GM18907 (cell line): Measurements from ENCODE around the gene MIDN.

Source experiments
- ATAC-seq: cut with Tn5 transposase; IDR thresholded peaks from one replicate; pipeline ENCODE4 v1.9.1; 2021; ENCODE audit warnings: mild to moderate bottlenecking, moderate library complexity; ENCODE audit not compliant: unreplicated experiment

MIDN gene

GRCh38 chr19:1257475-1258162 lies 9.2 kb downstream of the MIDN start:
- ATAC-seq: no peak

GRCh38 chr19:1258163-1258492 lies 9.7 kb downstream of the MIDN start:
- ATAC-seq: no peak

DNA sequence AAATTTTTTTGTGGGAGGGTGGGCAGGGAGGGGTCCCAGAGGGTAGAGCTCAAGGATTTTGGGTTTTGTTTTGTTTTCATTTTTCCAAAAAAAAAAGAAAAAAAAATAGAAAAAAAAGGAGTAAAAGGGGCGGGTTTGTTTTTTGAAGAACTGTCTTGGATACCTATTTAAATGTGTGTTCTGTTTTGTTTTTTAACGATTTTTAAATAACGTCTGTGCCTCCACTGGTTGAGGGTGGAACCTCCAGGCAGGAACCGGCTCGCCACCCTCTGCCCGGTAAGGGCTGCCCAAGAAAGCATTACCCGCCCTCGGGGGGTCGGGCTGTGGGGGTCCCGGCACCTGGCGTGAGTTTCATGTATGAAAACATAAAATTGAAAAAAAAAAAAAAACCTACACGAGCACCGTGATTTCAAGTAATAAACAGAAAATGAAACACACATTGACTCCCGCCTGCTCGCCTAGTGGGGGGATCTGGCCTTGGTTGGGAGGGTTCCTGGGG lies 10.4 kb downstream of the MIDN start:
- ATAC-seq: no peak

DNA sequence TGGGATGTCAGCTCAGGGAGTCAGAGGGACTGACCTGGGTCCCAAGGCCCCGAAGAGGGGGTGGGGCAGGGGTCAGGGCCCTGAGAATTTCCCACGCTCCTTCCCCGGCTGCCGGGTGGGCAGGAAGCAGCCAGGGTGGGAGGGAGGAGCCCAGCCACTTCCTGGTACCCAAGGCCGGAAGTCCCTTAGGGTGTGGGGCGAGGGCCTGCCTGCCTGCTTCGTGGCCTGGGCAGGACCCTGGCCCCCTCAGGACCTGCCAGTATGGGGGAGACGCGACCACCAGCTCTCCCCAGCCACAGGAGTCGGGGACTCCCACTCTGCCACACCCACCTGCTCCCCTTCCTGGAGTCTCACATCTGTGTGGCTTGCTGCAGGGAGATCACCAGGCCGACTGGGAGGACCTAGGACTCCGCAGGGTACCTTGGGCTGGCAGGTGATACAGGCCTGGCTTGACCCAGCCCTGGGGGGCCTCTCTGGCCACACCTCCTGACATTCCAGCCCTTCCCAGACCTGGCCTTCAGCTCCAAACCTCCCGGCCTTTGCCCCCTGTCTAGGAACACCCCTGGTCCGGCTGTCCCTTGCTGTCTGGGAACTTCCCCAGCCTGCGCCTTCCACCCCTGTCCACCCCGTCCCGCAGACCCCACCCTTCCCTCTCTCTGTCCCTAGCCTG lies 11.0 kb downstream of the MIDN start:
- ATAC-seq: peak; percentile 28

GRCh38 chr19:1259876-1260748 lies 11.7 kb downstream of the MIDN start:
- ATAC-seq: peak; percentile 8

DNA sequence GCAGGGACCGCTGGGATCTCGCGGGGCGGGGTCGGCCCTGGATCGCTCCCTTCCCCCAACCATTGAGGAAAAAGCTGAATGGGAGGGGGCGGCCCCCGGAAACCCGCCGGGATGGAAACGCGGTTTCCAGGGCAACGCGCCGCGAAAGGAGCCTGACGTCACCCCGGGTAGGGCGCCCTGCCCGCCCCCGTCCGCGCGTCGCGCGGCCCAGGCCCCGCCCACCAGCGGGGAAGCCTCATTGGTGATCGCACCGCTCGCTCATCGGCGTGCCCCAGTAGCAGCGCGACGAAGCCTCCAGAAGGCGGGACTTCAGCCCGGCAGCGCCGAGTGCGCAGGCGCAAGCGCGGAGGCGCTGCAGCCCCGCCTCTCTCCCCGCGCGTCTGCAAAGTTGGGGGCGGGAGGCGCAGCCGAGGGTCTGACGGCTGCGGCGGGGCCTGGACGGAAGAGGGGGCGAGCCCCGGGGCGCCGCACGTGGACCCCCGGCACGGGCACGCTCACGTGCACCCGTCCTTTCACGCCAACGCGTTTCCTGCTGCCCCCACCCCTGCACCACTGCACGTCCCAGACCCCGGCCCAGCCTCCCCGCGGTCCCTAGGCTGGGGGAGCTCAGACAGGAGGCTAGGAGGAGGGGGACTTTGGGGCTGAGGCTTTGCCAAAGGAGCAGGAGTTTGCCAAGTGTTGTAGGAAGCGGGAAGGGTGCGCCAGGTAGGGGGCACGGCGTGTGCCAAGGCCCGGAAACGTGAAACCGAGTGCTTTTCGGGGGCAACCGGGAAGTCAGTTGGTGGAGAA lies 12.6 kb downstream of the MIDN start:
- ATAC-seq: peak; percentile 44

GRCh38 chr19:1261538-1261797 lies 13.1 kb downstream of the MIDN start:
- no peak for ATAC-seq

- ATAC-seq: no peak
Measured at GRCh38 chr19:1261798-1262622, 13.6 kb downstream of the MIDN start.

DNA sequence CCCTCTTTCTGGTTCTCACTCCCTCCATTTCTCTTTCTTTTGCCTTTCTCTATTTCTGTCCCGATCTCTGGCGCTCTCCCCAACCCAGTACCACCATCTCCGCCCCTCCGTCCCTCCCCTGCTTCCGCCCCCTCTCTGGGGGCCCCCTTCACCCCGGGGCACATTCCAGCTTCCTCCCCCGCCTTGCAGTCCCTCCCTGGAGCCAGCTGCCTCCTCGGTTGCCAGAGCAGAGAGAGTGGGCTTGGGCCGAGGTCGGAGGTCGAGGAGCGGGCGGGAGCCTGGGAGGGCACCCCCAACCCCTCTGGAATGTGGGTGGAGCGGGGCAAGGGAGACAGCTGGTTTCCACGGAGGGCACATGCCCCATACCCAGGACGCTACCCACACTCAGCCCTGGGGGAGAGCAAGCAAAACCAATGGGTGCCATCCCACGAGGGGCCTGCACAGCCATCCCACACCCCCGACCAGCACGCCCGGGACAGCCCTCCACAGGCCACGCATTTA lies 14.3 kb downstream of the MIDN start:
- no peak for ATAC-seq

GRCh38 chr19:1263188-1263587 lies 14.8 kb downstream of the MIDN start:
- no peak for ATAC-seq

DNA sequence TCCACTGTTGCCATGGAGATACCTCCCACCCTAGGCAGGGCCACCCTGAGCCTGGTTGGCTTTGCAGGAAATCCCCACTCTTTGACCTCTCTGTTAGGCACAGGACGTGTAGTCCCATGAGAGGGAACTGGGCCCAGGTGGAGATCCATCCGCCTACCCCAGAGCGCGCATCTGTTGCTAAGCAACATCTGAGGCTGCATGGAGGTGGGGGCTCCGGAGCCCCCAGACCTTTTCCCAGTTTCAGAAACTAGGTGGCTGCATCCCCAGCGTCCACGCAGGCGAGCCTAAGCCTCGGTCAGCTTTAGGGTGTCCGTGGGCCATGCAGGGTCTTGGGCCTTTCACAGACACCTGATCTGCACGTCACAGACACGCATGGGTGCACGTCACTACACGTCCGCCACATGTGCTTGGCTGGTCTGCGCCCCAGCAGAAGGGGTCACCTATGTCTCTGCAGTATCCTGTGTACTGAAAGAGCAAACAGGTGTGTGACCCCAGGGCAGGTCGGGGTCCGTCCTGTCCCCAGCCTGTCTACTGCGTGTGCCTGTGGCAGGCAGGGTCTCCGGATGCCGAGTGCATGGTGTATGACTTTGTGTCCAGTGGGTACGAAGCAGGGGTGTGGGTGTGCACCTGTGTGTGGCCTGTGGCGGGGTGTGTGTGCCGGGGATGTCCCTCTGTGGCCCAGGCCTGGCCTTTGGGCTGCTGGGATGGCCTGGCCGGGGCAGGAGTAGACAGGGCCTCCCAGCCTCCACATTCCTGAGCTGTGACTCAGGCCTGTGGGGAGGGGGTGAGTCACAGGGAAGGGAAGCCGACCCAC lies 16.6 kb downstream of the MIDN start:
- ATAC-seq: no peak

DNA sequence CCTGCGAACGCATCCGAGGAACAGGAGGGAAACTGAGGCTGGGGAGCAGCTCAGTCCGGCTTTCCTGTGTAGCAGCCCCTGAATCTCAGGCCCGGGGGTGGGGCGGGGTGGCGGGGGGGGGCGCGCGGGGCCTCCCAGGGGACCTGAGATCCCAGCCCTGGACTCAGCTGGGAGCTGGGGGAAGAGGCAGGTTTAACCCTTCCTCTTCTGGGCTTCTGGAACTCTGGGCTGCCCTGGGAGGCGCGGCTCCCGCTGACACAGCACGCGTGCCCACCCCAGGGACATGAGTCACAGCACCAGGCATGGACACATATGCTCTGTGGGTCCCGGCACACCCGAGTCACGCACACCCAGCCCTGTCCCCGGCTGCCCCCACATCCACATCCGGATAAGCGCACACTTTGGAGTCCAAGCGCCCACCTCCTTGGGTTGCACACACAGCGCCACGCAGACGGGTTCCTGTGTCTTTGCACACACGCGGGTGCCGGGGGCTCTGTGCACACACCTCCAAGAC lies 17.3 kb downstream of the MIDN start:
- ATAC-seq: no peak

GRCh38 chr19:1266129-1266915 lies 17.9 kb downstream of the MIDN start:
- peak; percentile 31 for ATAC-seq

DNA sequence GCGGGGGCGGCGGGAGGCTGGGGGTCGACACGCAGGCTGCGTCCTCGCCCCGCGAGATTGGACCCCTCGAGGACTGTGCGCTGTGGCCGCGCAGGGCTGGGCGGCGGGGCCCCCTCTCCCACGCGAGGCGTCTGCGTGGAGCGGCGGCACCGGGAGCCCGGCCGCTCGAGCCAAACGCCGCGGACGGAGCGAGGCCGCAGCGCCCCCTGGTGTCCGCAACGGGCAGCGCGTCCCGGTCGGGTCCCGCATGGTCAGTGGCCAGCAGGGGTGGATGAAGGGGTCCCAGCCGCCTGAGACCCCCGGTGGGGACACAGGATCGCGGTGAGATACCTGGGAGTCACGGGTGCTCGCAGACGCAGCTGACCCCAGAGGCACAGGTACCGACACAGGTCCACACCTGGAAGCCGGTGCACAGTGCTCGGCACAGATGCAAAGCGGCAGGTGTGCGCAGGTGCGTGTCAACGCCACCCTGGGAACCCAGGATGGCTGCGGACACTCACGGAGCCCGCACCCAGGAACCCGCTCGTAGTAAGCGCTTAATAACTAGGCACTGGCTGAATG lies 18.6 kb downstream of the MIDN start:
- peak; percentile 15 for ATAC-seq

DNA sequence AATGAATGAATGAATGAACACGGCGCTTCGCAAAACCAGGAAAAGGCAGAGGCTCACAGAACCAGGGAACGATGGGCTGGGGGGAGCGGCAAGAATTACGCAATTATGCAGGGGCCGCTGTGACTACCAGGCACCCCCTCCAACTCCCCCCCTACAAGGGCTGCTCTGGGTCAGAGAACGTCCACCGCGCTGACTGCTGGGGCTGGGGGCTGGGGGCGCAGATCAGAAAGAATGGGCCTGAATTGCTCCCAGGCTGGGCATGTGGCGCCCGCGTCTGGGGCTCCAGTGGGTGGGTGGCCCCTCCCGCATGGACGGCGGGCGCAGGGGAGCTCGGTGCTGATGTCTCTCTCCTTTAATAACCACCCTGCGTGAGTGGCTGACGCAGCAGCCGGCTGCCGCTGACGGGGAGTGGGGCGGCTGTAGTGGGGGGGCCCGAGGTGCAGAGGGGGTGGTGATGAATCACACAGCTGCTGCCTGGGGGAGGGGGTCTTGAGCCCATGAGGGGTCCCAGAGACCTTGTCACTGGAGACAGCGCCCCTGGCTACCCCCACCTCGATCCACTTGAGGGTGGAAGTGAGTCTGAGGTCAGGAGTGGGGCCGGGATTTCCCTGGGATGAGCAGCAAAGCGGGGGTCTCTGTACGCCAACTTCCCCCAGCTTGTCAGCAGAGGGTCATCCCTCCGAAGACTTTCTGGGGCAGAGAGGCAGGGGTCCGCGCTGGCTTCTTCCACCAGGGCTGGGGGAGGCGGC lies 19.3 kb downstream of the MIDN start:
- no peak for ATAC-seq

GRCh38 chr19:1268226-1269064 lies 20.1 kb downstream of the MIDN start:
- ATAC-seq: no peak
